H1 (cell line): ENCODE data around the gene RSPO3. TPM values are rescaled to one million over a fixed set of nuclear protein-coding genes. Genes with fewer than 3 reads are reported as not detected.

ENCODE experiments used
- CTCF ChIA-PET: fragments of 300-600 bp; sonication (Branson Sonifier 250); formaldehyde crosslinking; loops from one replicate; lab custom pipeline; 2021; ENCODE audit not compliant: partially characterized antibody; lab: Charles Lee
- POLR2A ChIA-PET: fragments of 300-600 bp; sonication (Branson Sonifier 250); formaldehyde crosslinking; loops from one replicate; lab custom pipeline; 2021; ENCODE audit warnings: inconsistent platforms; ENCODE audit not compliant: partially characterized antibody; lab: Charles Lee
- DNase-seq, 2 experiments: peaks; one replicate each; pipeline versions ENCODE4 v3.0.0 to v3.0.0-alpha.2; 2010 to 2022; ENCODE audit warnings: low spot score in 2 of 2, low read depth in 1 of 2, mixed read lengths in 1 of 2
- FAIRE-seq: peaks from 2 replicates; lab custom pipeline; 2011; peaks lifted over from hg19 to GRCh38; lab: Jason Lieb, UNC
- H2AFZ ChIP-seq: 2 replicates; pipeline ENCODE4 v1.8.1; 2012; ENCODE audit warnings: low read length, inconsistent platforms
- H2AK5ac ChIP-seq: 2 replicates; pipeline ENCODE4 v1.6.1; 2013; ENCODE audit warnings: low read depth, low read length
- H2BK120ac ChIP-seq: replicated peaks from 2 replicates; pipeline ENCODE3; 2013; ENCODE audit warnings: low read depth, low read length, inconsistent platforms
- H2BK12ac ChIP-seq: 2 replicates; pipeline ENCODE4 v1.6.1; 2013; ENCODE audit warnings: low read depth, low read length
- H2BK15ac ChIP-seq: 2 replicates; pipeline ENCODE4 v1.6.1; 2013; ENCODE audit warnings: low read length
- H2BK20ac ChIP-seq: 2 replicates; pipeline ENCODE4 v1.6.1; 2013; ENCODE audit warnings: low read length
- H2BK5ac ChIP-seq: 2 replicates; pipeline ENCODE4 v1.6.1; 2013; ENCODE audit warnings: low read depth, low read length
- H3K14ac ChIP-seq: 2 replicates; pipeline ENCODE4 v1.6.1; 2013; ENCODE audit warnings: inconsistent platforms; ENCODE audit not compliant: insufficient read length
- H3K18ac ChIP-seq: 2 replicates; pipeline ENCODE4 v1.6.1; 2013; ENCODE audit warnings: low read length; ENCODE audit errors: extremely low read depth
- H3K23ac ChIP-seq: 2 replicates; pipeline ENCODE4 v1.6.1; 2013; ENCODE audit warnings: inconsistent platforms; ENCODE audit not compliant: insufficient read length
- H3K23me2 ChIP-seq: 2 replicates; pipeline ENCODE4 v1.6.1; 2013; ENCODE audit warnings: low read depth, low read length
- H3K27ac ChIP-seq: 2 replicates; pipeline ENCODE4 v1.6.1; 2011; ENCODE audit warnings: low read depth, low read length, inconsistent platforms
- H3K27me3 ChIP-seq, 4 experiments: replicated peaks in 1 of 4; 1 replicate in 1 of 4; 2 replicates in 3 of 4; pipeline versions ENCODE4 v1.6.1 to v1.8.1; 2011 to 2013; ENCODE audit warnings: low read length in 3 of 4, mild to moderate bottlenecking in 3 of 4, inconsistent platforms in 2 of 4, mixed read lengths in 2 of 4, moderate library complexity in 1 of 4; ENCODE audit not compliant: control insufficient read depth in 3 of 4, insufficient read depth in 3 of 4; ENCODE audit errors: extremely low read depth in 1 of 4
- H3K36me3 ChIP-seq, 4 experiments: 2 replicates each; pipeline versions ENCODE4 v1.6.1 to v1.8.1; 2011 to 2013; ENCODE audit warnings: mild to moderate bottlenecking in 4 of 4, low read length in 3 of 4, moderate library complexity in 2 of 4, control low read depth in 1 of 4, inconsistent platforms in 1 of 4; ENCODE audit not compliant: insufficient read depth in 4 of 4, control insufficient read depth in 2 of 4
- H3K4ac ChIP-seq: replicated peaks from 2 replicates; pipeline ENCODE3; 2013; ENCODE audit warnings: low read length, low read depth, mixed read lengths, inconsistent platforms; ENCODE audit not compliant: insufficient read length
- H3K4me1 ChIP-seq, 4 experiments: replicated peaks in 1 of 4; 1 replicate in 1 of 4; 2 replicates in 3 of 4; pipeline versions ENCODE4 v1.6.1 to v1.8.1; 2011 to 2013; ENCODE audit warnings: low read length in 3 of 4, inconsistent platforms in 2 of 4, mixed read lengths in 1 of 4; ENCODE audit not compliant: insufficient read depth in 4 of 4, control insufficient read depth in 3 of 4
- H3K4me2 ChIP-seq, 2 experiments: 2 replicates each; pipeline versions ENCODE4 v1.6.1 to v1.8.1; 2011 to 2013; ENCODE audit warnings: low read depth in 2 of 2, low read length in 2 of 2, control low read depth in 1 of 2, inconsistent platforms in 1 of 2, mild to moderate bottlenecking in 1 of 2; ENCODE audit not compliant: insufficient read depth in 1 of 2
- H3K4me3 ChIP-seq, 4 experiments: fragments of 200-600, 300-600 bp in 1 of 4; sonication (generic), shearing (Covaris generic), sonication (Bioruptor Twin) in 1 of 4; 2 replicates each; pipeline versions ENCODE4 v1.5.1 to v1.8.1; 2011 to 2016; ENCODE audit warnings: low read length in 4 of 4, low read depth in 3 of 4, control low read depth in 2 of 4, inconsistent platforms in 2 of 4, mild to moderate bottlenecking in 2 of 4, mixed read lengths in 1 of 4, moderate library complexity in 1 of 4; ENCODE audit not compliant: insufficient read depth in 2 of 4; ENCODE audit errors: extremely low read depth in 1 of 4
- H3K56ac ChIP-seq: replicated peaks from 2 replicates; pipeline ENCODE3; 2013; ENCODE audit warnings: low read depth, mild to moderate bottlenecking, mixed read lengths, low read length, inconsistent platforms; ENCODE audit not compliant: insufficient read length
- H3K79me1 ChIP-seq: 2 replicates; pipeline ENCODE4 v1.6.1; 2013; ENCODE audit warnings: low read depth, low read length, control low read depth
- H3K79me2 ChIP-seq, 2 experiments: 2 replicates each; pipeline versions ENCODE4 v1.6.1 to v1.8.1; 2012 to 2013; ENCODE audit warnings: low read length in 2 of 2, mild to moderate bottlenecking in 2 of 2, inconsistent platforms in 1 of 2; ENCODE audit not compliant: insufficient read depth in 2 of 2, control insufficient read depth in 1 of 2
- H3K9ac ChIP-seq, 4 experiments: replicated peaks in 1 of 4; 1 replicate in 1 of 4; 2 replicates in 3 of 4; pipeline versions ENCODE4 v1.6.1 to v1.8.1; 2011 to 2013; ENCODE audit warnings: low read depth in 3 of 4, low read length in 3 of 4, control low read depth in 2 of 4, mild to moderate bottlenecking in 2 of 4, moderate library complexity in 2 of 4, inconsistent platforms in 1 of 4; ENCODE audit errors: extremely low read depth in 1 of 4
- H3K9me3 ChIP-seq, 2 experiments: 2 replicates each; pipeline versions ENCODE4 v1.6.1 to v1.8.1; 2012 to 2013; ENCODE audit warnings: mild to moderate bottlenecking in 2 of 2, moderate library complexity in 2 of 2, control low read depth in 1 of 2, inconsistent platforms in 1 of 2, low read depth in 1 of 2, low read length in 1 of 2, mixed read lengths in 1 of 2; ENCODE audit not compliant: insufficient read depth in 2 of 2
- H4K20me1 ChIP-seq, 2 experiments: replicated peaks in 1 of 2; 2 replicates each; pipeline versions ENCODE3 to v1.8.1; 2011 to 2013; ENCODE audit warnings: inconsistent platforms in 2 of 2, low read length in 2 of 2, mild to moderate bottlenecking in 1 of 2; ENCODE audit not compliant: insufficient read depth in 2 of 2, control insufficient read depth in 1 of 2
- H4K5ac ChIP-seq: 2 replicates; pipeline ENCODE4 v1.6.1; 2013; ENCODE audit warnings: low read length, low read depth, mixed read lengths, inconsistent platforms; ENCODE audit not compliant: insufficient read length
- H4K8ac ChIP-seq: 2 replicates; pipeline ENCODE4 v1.8.0; 2013; ENCODE audit warnings: mild to moderate bottlenecking, moderate library complexity, low read length, inconsistent platforms; ENCODE audit not compliant: insufficient read depth; ENCODE audit errors: extremely low read depth
- H4K91ac ChIP-seq: replicated peaks from 2 replicates; pipeline ENCODE3; 2013; ENCODE audit warnings: low read length, mixed read lengths, inconsistent platforms; ENCODE audit not compliant: insufficient read length
- ATF3 ChIP-seq: IDR thresholded peaks from 2 replicates; pipeline ENCODE4 v1.6.1; 2011; ENCODE audit warnings: low read depth, mild to moderate bottlenecking, low read length; ENCODE audit not compliant: insufficient read depth
- BRCA1 ChIP-seq: IDR thresholded peaks from 2 replicates; pipeline ENCODE4 v1.6.1; 2012; ENCODE audit warnings: low read depth, low read length, improper control_type of control experiment
- CBX5 ChIP-seq: fragments of 300-800, 300-1000 bp; sonication (generic); IDR thresholded peaks from 2 replicates; pipeline ENCODE4 v1.7.1; 2016; ENCODE audit warnings: antibody characterized with exemption, low read length, low read depth
- CREB1 ChIP-seq: IDR thresholded peaks from 2 replicates; pipeline ENCODE4 v1.6.1; 2012; ENCODE audit warnings: inconsistent platforms
- E2F6 ChIP-seq: IDR thresholded peaks from 2 replicates; pipeline ENCODE4 v1.6.1; 2012; ENCODE audit warnings: inconsistent platforms
- JUND ChIP-seq: IDR thresholded peaks from 2 replicates; pipeline ENCODE4 v1.6.1; 2011; ENCODE audit warnings: mild to moderate bottlenecking, improper control_type of control experiment, low read length
- KDM4A ChIP-seq: IDR thresholded peaks from one replicate; pipeline ENCODE4 v1.7.1; 2012; ENCODE audit warnings: low read depth, mild to moderate bottlenecking, moderate library complexity, low read length, inconsistent platforms; ENCODE audit not compliant: severe bottlenecking
- KDM5A ChIP-seq: fragments of 200-600 bp; IDR thresholded peaks from 2 replicates; pipeline ENCODE4 v1.7.1; 2012; ENCODE audit warnings: mild to moderate bottlenecking, low read length, inconsistent platforms, mixed read lengths
- NANOG ChIP-seq: IDR thresholded peaks from 2 replicates; pipeline ENCODE4 v1.6.1; 2011; ENCODE audit warnings: low read length, low read depth, mild to moderate bottlenecking, inconsistent platforms; ENCODE audit not compliant: insufficient read depth, poor library complexity, severe bottlenecking
- PHF8 ChIP-seq: fragments of 200-600 bp; sonication (generic); conservative IDR thresholded peaks from 2 replicates; pipeline ENCODE4 v1.7.1; 2012; ENCODE audit warnings: low read depth, mild to moderate bottlenecking, inconsistent platforms, low read length, moderate library complexity
- SP2 ChIP-seq: IDR thresholded peaks from 2 replicates; pipeline ENCODE4 v1.6.1; 2012; ENCODE audit warnings: mild to moderate bottlenecking, low read length, inconsistent platforms
- SRF ChIP-seq: IDR thresholded peaks from 2 replicates; pipeline ENCODE4 v1.6.1; 2011; ENCODE audit warnings: mild to moderate bottlenecking, low read depth, low read length, moderate library complexity
- SUZ12 ChIP-seq: fragments of 200-600 bp; sonication (generic); IDR thresholded peaks from 2 replicates; pipeline ENCODE4 v1.6.1; 2012; ENCODE audit warnings: mild to moderate bottlenecking, inconsistent platforms, low read length, moderate library complexity, mixed read lengths
- TBP ChIP-seq: IDR thresholded peaks from 2 replicates; pipeline ENCODE4 v1.6.1; 2011; ENCODE audit warnings: low read depth, low read length, improper control_type of control experiment
- WGBS, 2 experiments: shearing (Covaris generic) in 1 of 2; methylation state at CpG; one replicate each; pipeline versions ENCODE4 v1.1.6 to v1.1.7; 2013 to 2015; ENCODE audit warnings: low lambda C conversion rate in 2 of 2, mixed read lengths in 2 of 2, inconsistent platforms in 1 of 2, low coverage in 1 of 2, missing lambda C conversion rate in 1 of 2; ENCODE audit not compliant: insufficient replicate concordance in 2 of 2, insufficient coverage in 1 of 2, insufficient read length in 1 of 2; ENCODE audit errors: extremely low coverage in 1 of 2, missing lambda C conversion rate in 1 of 2; 5-methylcytosine and 5-hydroxymethylcytosine counted together
- polyA plus RNA-seq, 7 experiments: library from polyadenylated mRNA; depleted of rRNA in 3 of 7; stranded (reverse) in 5 of 7; unstranded in 2 of 7; fragments of >200 nt in 5 of 7; fragments of 200-250 nt in 2 of 7; gene quantifications; 1 replicate in 5 of 7; 2 replicates in 1 of 7; 4 replicates in 1 of 7; pipeline versions ENCODE4 v1.2.1 to v1.2.3, GENCODE V29; 2011 to 2013; ENCODE audit warnings: missing spikeins in 2 of 7, mixed read lengths in 2 of 7
- total RNA-seq: library from RNA; stranded (reverse); fragmentation: NEBNext Ultra II Directional; extraction: Animal tissue kit (Norgen Biotek cat#: 25700); gene quantifications from 2 replicates; pipeline ENCODE4 v1.2.1, GENCODE V29; 2021

Gene RSPO3
- total and polyA plus RNA-seq, 2 of the 8 experiments (the other 6 are each of a cell fraction or from before 2014, with no cell fraction given) = not detected

- Histone ChIP-seq H4K8ac (no peak overlapping the region), H3K36me3 (no peaks in the 10 kb centered on the region), H3K79me2 (no peaks in the 10 kb centered on the region), H2BK15ac (no peak overlapping the region), H2BK5ac (no peak overlapping the region), H2BK120ac (no peak overlapping the region), H2AK5ac (no peak overlapping the region), H2BK20ac (no peak overlapping the region), H3K4me3 (no peak overlapping the region), H3K56ac (no peak overlapping the region), H4K5ac (no peak overlapping the region), H2BK12ac (no peak overlapping the region), H3K18ac (no peak overlapping the region), H3K27ac (no peak overlapping the region), H3K27me3 (no peaks in the 10 kb centered on the region), H3K9ac (no peak overlapping the region), H3K23me2 (no peaks in the 10 kb centered on the region), H3K14ac (no peak overlapping the region), H4K91ac (no peak overlapping the region), H3K9me3 (no peaks in the 10 kb centered on the region), H3K23ac (no peak overlapping the region), H2AFZ (no peak overlapping the region), H3K4ac (no peak overlapping the region), H4K20me1 (no peaks in the 10 kb centered on the region), H3K4me2 (no peak overlapping the region), H3K79me1 (no peaks in the 10 kb centered on the region), H3K4me1 (no peaks in the 10 kb centered on the region)
- ChIA-PET CTCF (interaction anchor here (0.8 to 1.7 kb wide), 2 partner anchors 9 to 10 kb away, joined by 3 to 7 read pairs; no protein-coding TSS in a partner anchor), POLR2A (no interaction called here)
- 87% methylated on average over 3 of the region's 3 CpGs; no CpG with 5 or more reads in 1 of the 2 experiments for WGBS, 2 experiments
- no peak for DNase-seq
- no peak for FAIRE-seq
- TF ChIP-seq SRF (no peak), JUND (no peak), SP2 (no peak), CREB1 (no peak), KDM5A (no peak), E2F6 (no peak), BRCA1 (no peak), PHF8 (no peak), NANOG (no peak), TBP (no peak), ATF3 (no peak), KDM4A (no peak), SUZ12 (no peak), CBX5 (no peak)
Measured at GRCh38 chr6:127110712-127111111, 7.8 kb upstream of the RSPO3 start.
